ELR (cell line): ENCODE data around the gene RAI14.
"Not testable (repeated sequence)": the region's sequence is repeated elsewhere in the genome, so short reads cannot be mapped to it uniquely, and the experiment has no call there.

ENCODE experiments used
- DNase-seq: peaks from one replicate; pipeline ENCODE4 v3.0.0-alpha.2; 2015; ENCODE audit warnings: low read depth

The RAI14 gene

GRCh38 chr5:34699155-34700077, 43.3 kb downstream of the RAI14 start:
- no peak for DNase-seq

GRCh38 chr5:34700078-34700452, 43.9 kb downstream of the RAI14 start:
- DNase-seq = no peak

DNA sequence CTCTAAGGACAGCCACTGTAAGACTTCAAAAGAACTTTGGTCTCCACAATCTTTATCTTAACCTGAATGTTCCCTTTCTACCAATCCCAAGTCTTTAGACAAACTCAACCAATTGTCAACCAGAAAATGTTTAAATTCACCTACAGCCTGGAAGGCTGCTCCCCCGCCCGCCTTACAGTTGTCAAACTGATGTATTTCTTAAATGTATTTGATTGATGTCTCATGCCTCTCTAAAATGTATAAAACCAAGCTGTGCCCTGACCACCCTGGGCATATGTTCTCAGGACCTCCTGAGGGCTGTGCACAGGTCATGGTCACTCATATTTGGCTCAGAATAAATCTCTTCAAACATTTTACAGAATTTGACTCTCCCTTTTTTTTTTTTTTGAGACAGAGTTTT, 45.3 kb downstream of the RAI14 start:
- not testable (repeated sequence) for DNase-seq

DNA sequence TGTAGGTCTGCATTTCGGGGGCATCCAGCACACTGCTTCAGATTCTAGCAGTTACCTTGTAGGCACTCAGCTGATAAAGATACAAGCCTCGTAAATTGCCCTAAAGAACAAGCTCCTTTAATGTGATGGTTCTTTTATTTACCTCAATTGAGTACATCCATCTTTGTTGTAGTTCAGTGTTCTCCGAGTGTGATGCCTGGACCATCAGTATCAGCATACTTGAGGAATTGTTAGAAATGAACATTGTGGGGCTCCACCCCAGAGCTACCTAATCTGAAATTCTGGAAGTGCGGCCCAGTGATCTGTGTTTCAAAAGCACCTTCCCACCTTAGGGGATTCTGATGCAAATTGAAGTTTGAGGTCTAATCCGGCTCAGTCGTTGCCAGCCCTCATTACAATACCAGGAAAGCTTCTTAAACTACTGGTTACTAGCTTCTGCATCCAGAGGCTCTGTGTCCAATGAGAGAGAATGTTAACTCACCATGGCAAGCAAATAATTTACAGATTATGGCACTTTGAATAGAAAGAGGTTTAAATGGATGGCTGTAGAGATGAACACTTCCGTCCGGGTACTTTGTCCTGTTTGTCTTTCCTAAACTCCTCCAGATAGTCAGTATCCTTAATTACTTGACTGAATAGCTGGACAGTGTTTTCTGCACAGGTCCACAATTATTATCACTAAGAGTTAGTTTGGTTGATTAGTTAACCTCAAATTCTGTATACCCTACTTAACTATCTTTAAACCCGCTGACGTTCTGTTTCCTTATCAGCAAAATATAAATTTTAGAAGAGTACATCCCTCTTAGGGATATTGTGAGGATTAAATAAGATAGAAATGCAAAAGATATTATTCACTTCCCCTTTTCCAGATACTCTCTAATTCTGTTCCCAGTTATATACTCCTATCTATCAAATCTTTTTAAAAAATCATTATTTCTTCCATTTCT, 47.9 kb downstream of the RAI14 start:
- DNase-seq = no peak

DNA sequence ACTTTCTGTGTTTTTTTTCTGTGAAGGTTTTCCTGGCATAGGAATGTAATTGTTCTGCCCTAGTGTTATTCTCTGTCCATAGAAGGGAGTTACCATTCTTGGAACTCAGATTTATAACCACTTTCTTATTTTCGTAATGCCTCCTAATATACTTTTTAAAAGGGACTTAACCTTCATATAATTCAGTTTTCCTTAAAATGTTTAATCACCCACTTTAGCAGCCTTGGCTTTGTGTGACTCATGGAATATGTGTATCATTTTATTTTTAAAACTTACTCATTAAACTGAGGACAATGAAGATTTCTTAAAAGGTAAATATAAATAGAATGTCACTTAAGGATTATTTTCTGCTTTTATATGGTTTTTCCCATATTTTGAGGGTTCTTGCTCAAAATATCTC, 50.0 kb downstream of the RAI14 start:
- DNase-seq = peak; percentile 43

GRCh38 chr5:34707451-34708107, 51.5 kb downstream of the RAI14 start:
- no peak for DNase-seq

GRCh38 chr5:34708777-34709176, 52.6 kb downstream of the RAI14 start:
- DNase-seq = peak; percentile 41

DNA sequence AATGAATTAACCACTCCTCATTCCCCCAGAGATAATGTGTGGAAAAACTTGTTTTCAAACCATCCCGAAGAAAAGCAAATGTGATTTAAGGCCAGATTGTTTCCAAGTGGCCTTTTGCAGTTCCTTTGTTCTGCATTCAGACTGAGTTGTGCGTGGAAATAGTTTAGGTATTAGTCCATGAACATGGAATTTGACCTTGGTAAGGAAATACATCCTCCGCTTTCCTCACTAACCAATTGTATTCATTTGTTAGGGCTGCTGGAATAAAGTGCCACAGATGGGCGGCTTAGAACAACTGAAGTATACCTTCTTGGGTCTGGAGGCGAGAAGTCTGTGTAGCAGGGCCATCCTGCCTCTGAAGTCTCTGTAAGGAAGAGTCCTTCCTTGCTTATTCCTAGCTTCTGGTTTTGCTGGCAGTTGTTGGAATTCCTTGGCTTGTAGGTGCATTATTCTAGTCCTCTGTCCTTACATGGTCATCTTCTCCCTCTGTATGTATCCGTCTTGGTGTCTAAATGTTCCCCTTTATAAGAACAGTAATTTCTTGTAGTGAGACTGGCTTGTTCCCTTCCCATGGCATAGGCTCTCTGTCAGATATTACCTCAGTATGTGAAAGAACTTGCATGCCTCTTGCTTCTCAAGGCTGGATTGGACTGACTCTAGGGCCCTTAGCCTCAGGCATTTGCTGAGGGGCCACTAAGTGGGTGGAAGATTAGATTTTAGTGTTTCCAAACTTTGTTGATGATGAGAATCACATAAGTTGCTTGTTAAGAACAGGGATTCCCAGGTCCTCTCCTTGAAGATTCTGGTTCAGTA, 53.9 kb downstream of the RAI14 start:
- DNase-seq = peak; percentile 92

- DNase-seq = no peak
Measured at GRCh38 chr5:34712565-34712964, 56.4 kb downstream of the RAI14 start.

DNA sequence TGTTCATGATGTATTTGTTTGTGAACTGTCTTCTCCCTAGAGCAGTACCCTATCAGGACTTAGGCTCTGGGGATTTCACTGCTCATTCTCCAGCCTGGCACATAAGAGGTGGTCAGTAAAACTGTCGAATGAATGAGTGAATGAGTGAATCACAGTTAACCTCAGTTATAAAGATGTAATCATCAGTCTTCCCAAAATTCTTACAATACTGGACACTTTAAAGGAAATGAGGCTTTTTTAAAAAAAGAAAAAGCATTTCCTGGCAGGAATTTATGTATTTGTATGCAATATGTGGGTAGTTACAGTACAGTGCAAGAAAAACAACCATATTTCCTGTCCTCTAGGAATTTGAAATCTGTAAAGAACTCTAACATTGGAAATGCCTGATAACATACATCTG, 59.6 kb downstream of the RAI14 start:
- DNase-seq = peak; percentile 75

DNA sequence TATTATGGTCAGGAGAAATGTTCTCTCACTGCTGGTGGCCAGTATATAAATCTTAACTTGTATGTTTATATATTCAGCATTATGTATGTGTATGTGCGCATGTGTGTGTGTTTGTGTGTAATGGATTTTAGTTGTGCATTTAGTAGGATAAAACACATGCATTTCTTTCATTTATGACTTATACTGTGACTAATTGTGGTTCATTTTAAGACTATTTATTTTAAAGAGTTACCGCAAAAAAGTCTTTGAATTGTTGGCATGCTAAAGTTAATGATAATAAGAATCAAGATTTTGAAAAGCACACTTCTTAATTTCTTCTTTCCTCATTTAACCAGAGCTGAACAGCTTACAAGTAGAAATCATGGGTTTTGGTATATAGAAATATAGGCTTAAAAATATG, 60.9 kb downstream of the RAI14 start:
- DNase-seq = peak; percentile 78

DNA sequence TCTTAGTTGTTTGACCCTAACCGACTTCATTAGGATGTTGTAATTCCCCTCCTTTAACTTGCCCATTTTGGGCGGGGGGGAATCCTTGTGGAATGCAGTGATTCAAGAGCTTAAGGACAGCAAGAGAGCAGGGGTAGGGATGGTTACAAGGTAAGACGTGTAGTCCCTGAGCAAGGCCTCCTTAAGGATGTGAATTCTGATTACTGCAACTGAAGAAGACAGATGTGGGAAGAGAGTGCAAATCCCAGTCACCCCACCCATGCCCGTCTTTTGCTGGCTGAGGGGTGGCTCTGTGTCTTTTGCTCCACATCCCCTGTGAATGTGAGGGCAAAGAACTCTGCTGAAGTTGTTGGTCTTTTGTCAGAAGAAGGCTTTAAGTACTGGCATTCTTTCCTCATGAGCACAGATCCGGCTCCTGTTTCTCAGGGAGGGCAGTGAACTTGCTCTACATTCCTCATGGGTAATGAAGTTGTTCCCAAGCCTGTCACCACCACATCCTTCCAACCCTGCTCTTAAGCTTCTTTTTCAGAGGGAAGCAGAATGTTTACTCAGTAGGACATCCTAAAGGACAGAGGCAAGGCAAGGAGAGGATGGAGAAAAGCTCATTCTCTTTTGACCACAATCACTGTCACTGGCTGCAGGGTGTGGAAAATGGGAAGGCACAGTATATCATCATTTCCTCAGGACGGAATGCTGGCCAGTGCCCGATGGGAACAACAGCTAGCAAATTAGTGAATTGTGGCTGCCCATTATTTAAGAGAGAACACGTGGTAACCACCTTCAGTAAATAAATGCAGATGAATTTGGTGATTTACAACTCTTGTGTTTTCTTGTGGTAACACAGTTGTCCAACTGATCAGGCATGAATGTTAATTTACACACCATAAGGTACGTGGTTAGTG, 61.5 kb downstream of the RAI14 start:
- DNase-seq = peak; percentile 100

DNA sequence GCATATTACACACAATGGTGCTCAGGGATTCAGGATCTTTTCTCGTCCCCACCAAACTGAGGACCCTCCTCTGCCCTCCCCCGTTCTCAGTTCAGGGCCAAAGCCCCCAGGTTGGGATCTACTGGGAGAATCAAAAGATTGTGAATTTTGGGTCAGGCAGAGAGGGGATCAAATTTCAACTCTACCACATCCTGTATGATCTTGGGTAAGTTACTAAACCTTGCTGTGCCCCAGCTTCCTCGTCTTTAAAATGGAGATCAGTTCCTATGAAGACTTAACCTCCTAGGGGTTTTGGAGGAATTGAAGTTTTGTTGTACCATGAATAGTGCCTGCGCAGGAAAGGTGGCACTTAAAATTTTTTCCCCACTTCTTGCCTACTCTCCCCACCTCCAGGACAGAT, 62.4 kb downstream of the RAI14 start:
- DNase-seq = peak; percentile 42

GRCh38 chr5:34719029-34719428, 62.9 kb downstream of the RAI14 start:
- no peak for DNase-seq

- DNase-seq = no peak
Measured at GRCh38 chr5:34721327-34721726, 65.2 kb downstream of the RAI14 start.

DNA sequence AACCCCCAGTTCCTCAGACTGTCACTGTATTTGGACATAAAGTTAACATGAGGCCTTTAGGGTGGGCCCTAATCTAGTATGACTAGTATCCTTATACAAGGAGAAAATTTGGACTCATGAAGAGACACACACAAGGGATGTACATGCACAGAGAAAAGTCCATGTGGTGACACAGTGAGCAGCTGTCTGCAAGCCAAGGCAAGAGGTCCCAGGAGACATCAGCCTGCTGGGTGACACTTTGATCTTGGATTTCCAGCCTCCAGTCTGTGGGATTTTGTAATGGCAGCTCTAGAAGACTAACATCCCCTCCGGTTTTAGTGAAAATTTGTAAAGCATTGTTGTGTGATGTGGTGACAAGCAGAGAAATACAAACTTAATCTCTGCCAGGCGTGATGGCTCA, 66.1 kb downstream of the RAI14 start:
- no peak for DNase-seq

DNA sequence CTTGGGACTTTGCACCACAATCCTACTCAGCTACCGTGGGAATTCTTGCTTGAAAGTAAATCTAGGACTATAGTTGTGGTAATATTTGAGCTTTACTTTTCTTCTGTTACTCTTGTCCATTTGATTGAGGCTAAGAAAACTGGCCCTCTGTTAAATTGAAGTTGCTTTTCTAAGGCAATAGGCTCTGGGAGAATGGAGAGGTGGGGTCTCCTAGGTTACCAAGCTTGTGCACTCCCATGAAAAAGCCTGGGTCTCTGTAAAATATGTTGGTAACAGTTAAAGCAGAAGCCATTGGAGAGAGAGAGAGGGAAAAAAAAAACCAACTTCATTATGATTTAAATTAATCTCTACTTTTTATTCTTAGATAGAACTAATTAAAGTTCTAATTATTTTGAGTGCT, 68.6 kb downstream of the RAI14 start:
- DNase-seq = no peak

- DNase-seq = not testable (repeated sequence)
Measured at GRCh38 chr5:34727166-34727749, 71.1 kb downstream of the RAI14 start.

DNA sequence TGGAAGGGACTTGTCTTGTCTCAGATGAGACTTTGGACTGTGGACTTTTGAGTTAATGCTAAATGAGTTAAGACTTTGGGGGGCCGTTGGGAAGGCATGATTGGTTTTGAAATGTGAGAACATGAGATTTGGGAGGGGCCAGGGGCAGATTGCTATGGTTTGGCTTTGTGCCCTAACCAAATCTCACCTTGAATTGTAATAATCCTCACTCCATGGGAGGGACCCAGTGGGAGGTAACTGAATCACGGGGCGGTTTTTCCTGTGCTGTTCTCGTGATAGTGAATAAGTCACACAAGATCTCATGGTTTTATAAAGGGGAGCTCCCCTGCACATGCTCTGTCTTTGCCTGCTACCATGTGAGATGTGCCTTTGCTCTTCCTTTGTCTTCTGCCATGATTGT, 72.1 kb downstream of the RAI14 start:
- DNase-seq = no peak
